Neural progenitor cell (in vitro differentiated cells): ENCODE results near the gene C3orf52. TPM values are rescaled to one million over a fixed set of nuclear protein-coding genes. Genes with fewer than 3 reads are reported as not detected.

ENCODE experiments used
- DNase-seq: peaks from one replicate; pipeline ENCODE4 v3.0.0-alpha.2; 2016; ENCODE audit warnings: low spot score
- H2AFZ ChIP-seq: fragments of 200-600 bp; sonication (generic); replicated peaks from 2 replicates; pipeline ENCODE4 v1.6.1; 2016; ENCODE audit warnings: antibody characterized with exemption
- H3F3A ChIP-seq: fragments of 200-600 bp; sonication (generic); 2 replicates; pipeline ENCODE4 v1.6.1; 2016; ENCODE audit warnings: antibody characterized with exemption, low read depth
- H3K27ac ChIP-seq: fragments of 200-600 bp; sonication (generic); 2 replicates; pipeline ENCODE4 v1.5.1; 2016; ENCODE audit warnings: mild to moderate bottlenecking
- H3K27me3 ChIP-seq: fragments of 200-600 bp; sonication (generic); 2 replicates; pipeline ENCODE4 v1.6.1; 2016; ENCODE audit warnings: mild to moderate bottlenecking, moderate library complexity
- H3K36me3 ChIP-seq: fragments of 200-600 bp; sonication (generic); 2 replicates; pipeline ENCODE4 v1.5.1; 2016
- H3K4me1 ChIP-seq: fragments of 200-600 bp; sonication (generic); 2 replicates; pipeline ENCODE4 v1.6.1; 2016; ENCODE audit warnings: mixed run types
- H3K4me2 ChIP-seq: fragments of 200-600 bp; sonication (generic); 2 replicates; pipeline ENCODE4 v1.6.1; 2016
- H3K4me3 ChIP-seq: fragments of 200-600 bp; sonication (generic); 2 replicates; pipeline ENCODE4 v1.5.1; 2016
- H3K79me2 ChIP-seq: fragments of 200-600 bp; sonication (generic); 2 replicates; pipeline ENCODE4 v1.6.1; 2016; ENCODE audit warnings: low read depth
- H3K9ac ChIP-seq: fragments of 200-600 bp; sonication (generic); 2 replicates; pipeline ENCODE4 v1.6.1; 2016
- H3K9me3 ChIP-seq: fragments of 200-600 bp; sonication (generic); 2 replicates; pipeline ENCODE4 v1.5.1; 2016; ENCODE audit warnings: low read depth
- H4K20me1 ChIP-seq: fragments of 200-600 bp; sonication (generic); 2 replicates; pipeline ENCODE4 v1.6.1; 2016; ENCODE audit warnings: low read depth
- H3K27ac Mint-ChIP-seq: 3 replicates; pipeline ENCODE4 v1.8.0; 2021; ENCODE audit warnings: mixed read lengths
- H3K27me3 Mint-ChIP-seq: 2 replicates; pipeline ENCODE4 v1.8.0; 2022; ENCODE audit warnings: low read depth, mild to moderate bottlenecking, inconsistent platforms, moderate library complexity, mixed read lengths; ENCODE audit not compliant: insufficient read depth
- H3K36me3 Mint-ChIP-seq: 3 replicates; pipeline ENCODE4 v1.8.0; 2021; ENCODE audit warnings: mixed read lengths
- H3K4me1 Mint-ChIP-seq: 3 replicates; pipeline ENCODE4 v1.8.0; 2021; ENCODE audit warnings: mixed read lengths
- H3K4me3 Mint-ChIP-seq: 3 replicates; pipeline ENCODE4 v1.8.0; 2021; ENCODE audit warnings: mild to moderate bottlenecking, moderate library complexity, mixed read lengths
- H3K9me3 Mint-ChIP-seq: 3 replicates; pipeline ENCODE4 v1.8.0; 2020; ENCODE audit warnings: mixed read lengths
- EZH2 ChIP-seq: fragments of 200-600 bp; sonication (generic); IDR thresholded peaks from 2 replicates; pipeline ENCODE4 v1.6.1; 2017; ENCODE audit warnings: antibody characterized with exemption, mild to moderate bottlenecking, moderate library complexity
- EZH2phosphoT487 ChIP-seq: fragments of 200-600 bp; sonication (generic); IDR thresholded peaks from 2 replicates; pipeline ENCODE4 v1.6.1; 2017; ENCODE audit warnings: antibody characterized with exemption
- total RNA-seq: library from RNA; depleted of rRNA; stranded (reverse); fragments of >200 nt; gene quantifications from 2 replicates; pipeline ENCODE4 v1.2.3, GENCODE V29; 2015; ENCODE audit warnings: low replicate concordance
- TF ChIP-seq, protein P1 (sequence below): fragments of 200-600 bp; sonication (generic); IDR thresholded peaks from 2 replicates; pipeline ENCODE4 v1.5.1; 2017; ENCODE audit warnings: antibody characterized with exemption, mild to moderate bottlenecking

The C3orf52 gene
- total RNA-seq, 1 donor from 2014 or later, result 4.9 TPM

DNA sequence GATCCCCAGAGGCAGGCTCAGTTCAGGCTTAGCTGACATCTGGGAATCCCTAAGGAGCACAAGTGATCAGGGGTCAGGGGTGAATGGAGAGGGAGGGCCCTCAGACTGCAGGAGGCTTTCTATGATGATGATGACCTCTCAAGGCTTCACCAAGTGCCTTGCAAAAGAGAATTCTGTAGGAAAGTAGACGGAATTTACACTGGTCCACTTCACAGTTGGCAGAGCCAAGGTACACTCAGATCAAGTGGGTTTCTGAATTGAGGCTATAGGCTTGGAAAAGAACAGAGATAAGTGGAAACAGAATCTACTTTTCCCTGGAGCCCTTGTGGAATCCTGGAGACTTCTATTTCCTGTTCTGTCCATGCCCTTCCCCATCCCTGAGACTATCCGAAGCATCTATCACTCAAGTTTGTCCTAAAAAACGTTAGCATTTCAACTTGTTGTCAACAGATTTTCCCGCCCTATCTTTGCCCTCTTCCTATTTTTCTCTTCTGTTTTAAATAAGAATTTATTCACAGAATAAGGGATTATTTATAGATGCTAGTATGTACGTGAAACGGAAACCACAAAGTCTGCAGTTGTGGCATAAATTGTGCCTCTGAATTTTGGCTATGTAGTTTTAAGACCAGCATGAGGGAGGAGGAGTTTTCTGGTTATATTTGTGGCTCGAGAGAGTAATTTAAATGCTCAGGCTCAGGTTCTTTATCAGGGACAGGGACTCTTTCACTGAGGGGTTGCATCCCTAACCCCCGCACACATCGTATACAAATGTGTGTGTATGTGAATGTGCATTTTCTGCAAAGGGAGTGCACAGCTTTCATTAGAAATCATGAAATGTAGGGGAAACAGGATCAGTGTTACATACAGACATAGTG lies 34.0 kb downstream of the C3orf52 start:
- Mint-ChIP-seq H3K4me3 (no peak overlapping the region), H3K4me1 (peaks cover 28% of the 10 kb centered on the region), H3K36me3 (no peaks in the 10 kb centered on the region), H3K27me3 (peaks cover 6% of the 10 kb centered on the region), H3K9me3 (no peaks in the 10 kb centered on the region), H3K27ac (peak overlapping the region; percentile 34)
- Histone ChIP-seq H3F3A (peaks cover 33% of the 10 kb centered on the region), H3K4me2 (peak overlapping the region; percentile 58), H3K27ac (no peak overlapping the region), H3K79me2 (no peaks in the 10 kb centered on the region), H3K9me3 (no peaks in the 10 kb centered on the region), H4K20me1 (no peaks in the 10 kb centered on the region), H3K4me3 (no peak overlapping the region), H3K4me1 (peaks cover 41% of the 10 kb centered on the region), H3K9ac (no peak overlapping the region), H2AFZ (no peak overlapping the region), H3K27me3 (no peaks in the 10 kb centered on the region), H3K36me3 (no peaks in the 10 kb centered on the region)
- TF ChIP-seq EZH2phosphoT487, result no peak
- TF ChIP-seq, protein P1, sequence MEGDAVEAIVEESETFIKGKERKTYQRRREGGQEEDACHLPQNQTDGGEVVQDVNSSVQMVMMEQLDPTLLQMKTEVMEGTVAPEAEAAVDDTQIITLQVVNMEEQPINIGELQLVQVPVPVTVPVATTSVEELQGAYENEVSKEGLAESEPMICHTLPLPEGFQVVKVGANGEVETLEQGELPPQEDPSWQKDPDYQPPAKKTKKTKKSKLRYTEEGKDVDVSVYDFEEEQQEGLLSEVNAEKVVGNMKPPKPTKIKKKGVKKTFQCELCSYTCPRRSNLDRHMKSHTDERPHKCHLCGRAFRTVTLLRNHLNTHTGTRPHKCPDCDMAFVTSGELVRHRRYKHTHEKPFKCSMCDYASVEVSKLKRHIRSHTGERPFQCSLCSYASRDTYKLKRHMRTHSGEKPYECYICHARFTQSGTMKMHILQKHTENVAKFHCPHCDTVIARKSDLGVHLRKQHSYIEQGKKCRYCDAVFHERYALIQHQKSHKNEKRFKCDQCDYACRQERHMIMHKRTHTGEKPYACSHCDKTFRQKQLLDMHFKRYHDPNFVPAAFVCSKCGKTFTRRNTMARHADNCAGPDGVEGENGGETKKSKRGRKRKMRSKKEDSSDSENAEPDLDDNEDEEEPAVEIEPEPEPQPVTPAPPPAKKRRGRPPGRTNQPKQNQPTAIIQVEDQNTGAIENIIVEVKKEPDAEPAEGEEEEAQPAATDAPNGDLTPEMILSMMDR, result no peak
- no peak for TF ChIP-seq EZH2
- no peak for DNase-seq

DNA sequence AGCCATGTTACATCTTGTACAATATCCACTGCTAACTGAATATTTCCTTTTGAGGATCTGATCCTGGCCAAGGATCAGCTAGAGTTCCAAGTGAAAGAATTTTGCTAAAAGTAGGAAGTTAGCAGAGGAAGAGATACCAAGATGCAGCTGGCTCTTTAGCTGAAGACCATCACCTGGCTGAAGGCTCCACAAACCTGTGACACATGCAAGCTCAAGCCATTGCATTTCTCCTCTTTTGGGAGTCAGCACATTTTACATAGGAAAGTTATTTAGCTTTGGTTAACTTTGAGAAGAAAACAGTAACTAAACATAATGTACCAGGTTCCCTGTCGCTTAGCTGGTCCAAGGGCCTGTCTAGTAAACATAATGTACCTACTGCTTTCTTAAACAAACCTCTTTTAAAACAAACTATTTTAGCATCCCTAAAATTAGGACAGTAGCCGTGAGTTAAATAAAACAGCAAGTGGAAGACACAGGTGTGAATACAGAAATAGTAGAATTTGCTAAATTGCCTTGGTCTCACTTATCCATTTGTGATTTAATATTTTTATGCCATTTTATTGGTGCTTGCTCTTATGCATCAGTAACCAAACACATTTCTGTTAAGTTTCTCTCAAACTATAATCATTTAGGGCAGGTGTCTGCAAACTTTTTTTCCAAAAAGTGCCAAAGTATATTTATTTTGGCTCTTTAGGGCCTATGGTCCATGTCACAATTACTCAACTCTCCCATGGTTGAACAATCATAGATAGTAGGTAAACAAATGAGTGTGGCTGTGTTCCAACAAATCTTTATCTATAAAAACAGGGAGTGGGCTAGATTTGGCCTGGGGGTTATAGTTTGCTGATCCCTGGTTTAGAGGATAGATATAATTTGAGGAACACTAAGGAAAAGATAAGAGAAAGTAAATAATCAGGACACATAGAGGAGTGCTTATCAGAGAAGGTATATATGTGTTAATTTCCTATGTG lies 35.7 kb downstream of the C3orf52 start:
- Histone ChIP-seq H3F3A (peaks cover 44% of the 10 kb centered on the region), H3K27ac (no peak overlapping the region), H3K27me3 (no peaks in the 10 kb centered on the region), H3K79me2 (no peaks in the 10 kb centered on the region), H2AFZ (no peak overlapping the region), H3K9me3 (no peaks in the 10 kb centered on the region), H3K4me3 (no peak overlapping the region), H4K20me1 (no peaks in the 10 kb centered on the region), H3K9ac (no peak overlapping the region), H3K36me3 (no peaks in the 10 kb centered on the region), H3K4me2 (no peak overlapping the region), H3K4me1 (peaks cover 41% of the 10 kb centered on the region)
- no peaks in the 10 kb centered on the region for H3K36me3 Mint-ChIP-seq
- no peak overlapping the region for H3K4me3 Mint-ChIP-seq
- H3K27ac Mint-ChIP-seq, result no peak overlapping the region
- no peaks in the 10 kb centered on the region for H3K9me3 Mint-ChIP-seq
- no peak for TF ChIP-seq EZH2phosphoT487
- no peak for TF ChIP-seq EZH2
- TF ChIP-seq, protein P1, result no peak
- no peak for DNase-seq
- peaks cover 8% of the 10 kb centered on the region for H3K27me3 Mint-ChIP-seq
- peaks cover 33% of the 10 kb centered on the region for H3K4me1 Mint-ChIP-seq

DNA sequence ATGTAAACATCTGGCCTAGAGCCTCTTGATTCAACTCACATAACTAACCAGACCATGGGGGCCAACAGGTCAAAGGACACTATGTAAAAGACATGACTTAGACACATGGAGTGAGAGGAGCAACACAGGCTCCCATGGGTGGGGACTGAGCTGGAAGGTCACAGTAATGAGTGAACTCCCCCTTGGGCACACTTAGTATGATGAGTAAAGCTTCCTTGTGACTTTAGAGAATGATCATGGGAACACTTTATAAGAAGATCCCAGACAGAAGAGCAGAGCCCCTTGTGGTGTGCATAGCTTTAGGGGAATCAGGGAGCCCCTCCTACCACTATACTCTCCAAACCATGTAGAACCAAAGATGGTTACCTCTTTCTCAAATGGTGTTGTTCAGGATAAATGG lies 36.7 kb downstream of the C3orf52 start:
- DNase-seq, result no peak
- Histone ChIP-seq H3K4me2 (no peak overlapping the region), H4K20me1 (no peaks in the 10 kb centered on the region), H3K27me3 (no peaks in the 10 kb centered on the region), H3K36me3 (no peaks in the 10 kb centered on the region), H2AFZ (no peak overlapping the region), H3K4me3 (no peak overlapping the region), H3K79me2 (no peaks in the 10 kb centered on the region), H3K27ac (no peak overlapping the region), H3K9ac (no peak overlapping the region), H3F3A (peaks cover 50% of the 10 kb centered on the region), H3K4me1 (peaks cover 48% of the 10 kb centered on the region), H3K9me3 (no peaks in the 10 kb centered on the region)
- Mint-ChIP-seq H3K9me3 (no peaks in the 10 kb centered on the region), H3K4me1 (peaks cover 38% of the 10 kb centered on the region), H3K36me3 (no peaks in the 10 kb centered on the region), H3K27ac (no peak overlapping the region), H3K4me3 (no peak overlapping the region), H3K27me3 (peaks cover 8% of the 10 kb centered on the region)
- TF ChIP-seq EZH2phosphoT487 (no peak), EZH2 (no peak)
- TF ChIP-seq, protein P1, result no peak
